K562 (cell line): ENCODE data around the gene PMFBP1. TPM values are rescaled to one million over a fixed set of nuclear protein-coding genes. Genes with fewer than 3 reads are reported as not detected.

Source experiments
- ATAC-seq: fragments of 200-7000 bp; cut with Tn5 transposase; 3 replicates; pipeline ENCODE4 v1.9.1; 2020; ENCODE audit warnings: moderate library complexity
- BruUV-seq: library from RNA; stranded (reverse); fragments of 400-500 nt; replicated peaks from 2 replicates; lab custom pipeline; 2021; lab: Mats Ljungman, UMichigan
- CTCF ChIA-PET: fragments of 300-600 bp; formaldehyde crosslinking; extraction: SDS; loops from one replicate; lab custom pipeline; 2021; ENCODE audit warnings: low intra/inter-chr PET ratio; lab: Yijun Ruan, JAX
- POLR2A ChIA-PET: fragments of 300-600, 350-650 bp; sonication (Branson Sonifier 250); formaldehyde crosslinking; extraction: SDS; loops from one replicate; lab custom pipeline; 2021; ENCODE audit warnings: antibody characterized with exemption, inconsistent platforms; lab: Yijun Ruan, JAX
- DNase-seq, 4 experiments: peaks; one replicate each; pipeline versions ENCODE4 v3.0.0 to v3.0.0-alpha.2; 2011 to 2018; ENCODE audit warnings: low spot score in 3 of 4, mixed read lengths in 3 of 4; ENCODE audit errors: extremely low read depth in 1 of 4
- FAIRE-seq: peaks from 2 replicates; lab custom pipeline; 2011; peaks lifted over from hg19 to GRCh38; lab: Jason Lieb, UNC
- H2AFZ ChIP-seq: 2 replicates; pipeline ENCODE4 v1.6.0; 2011; ENCODE audit warnings: low read depth, low read length, control low read depth, inconsistent platforms
- H3K27ac ChIP-seq: fragments of 200-600 bp; 3 replicates; pipeline ENCODE4 v1.8.0; 2011; ENCODE audit warnings: low read depth, mild to moderate bottlenecking, control low read depth, inconsistent platforms, low read length, moderate library complexity, mixed read lengths; ENCODE audit errors: extremely low read depth
- H3K27me3 ChIP-seq, 2 experiments: fragments of 300-600 bp in 1 of 2; 2 replicates in 1 of 2; 3 replicates in 1 of 2; pipeline versions ENCODE4 v1.6.0 to v1.8.0; 2011; ENCODE audit warnings: inconsistent platforms in 2 of 2, low read length in 2 of 2, mild to moderate bottlenecking in 1 of 2, mixed read lengths in 1 of 2, moderate library complexity in 1 of 2; ENCODE audit not compliant: control insufficient read depth in 2 of 2, insufficient read depth in 2 of 2
- H3K36me3 ChIP-seq: fragments of 300-600 bp; 3 replicates; pipeline ENCODE4 v1.8.0; 2011; ENCODE audit warnings: mild to moderate bottlenecking, low read length, inconsistent platforms; ENCODE audit not compliant: control insufficient read depth, insufficient read depth
- H3K4me1 ChIP-seq, 2 experiments: fragments of 200-600 bp in 1 of 2; replicated peaks in 1 of 2; 2 replicates in 1 of 2; 3 replicates in 1 of 2; pipeline versions ENCODE4 v1.5.1 to v1.8.0; 2011; ENCODE audit warnings: inconsistent platforms in 2 of 2, low read length in 2 of 2, mild to moderate bottlenecking in 1 of 2, mixed read lengths in 1 of 2, moderate library complexity in 1 of 2; ENCODE audit not compliant: control insufficient read depth in 2 of 2, insufficient read depth in 2 of 2
- H3K4me2 ChIP-seq: 2 replicates; pipeline ENCODE4 v1.6.1; 2011; ENCODE audit warnings: low read length, control low read depth, inconsistent platforms, mixed read lengths; ENCODE audit not compliant: insufficient read depth
- H3K4me3 ChIP-seq: fragments of 200-600 bp; sonication (generic), shearing (Covaris generic); 2 replicates; pipeline ENCODE4 v1.5.1; 2016; ENCODE audit warnings: control low read depth, inconsistent platforms
- H3K79me2 ChIP-seq: fragments of 200-600 bp; 3 replicates; pipeline ENCODE4 v1.8.0; 2011; ENCODE audit warnings: low read length, inconsistent platforms; ENCODE audit not compliant: control insufficient read depth, insufficient read depth
- H3K9ac ChIP-seq, 2 experiments: 2 replicates each; pipeline versions ENCODE4 v1.6.0 to v1.6.1; 2011; ENCODE audit warnings: low read depth in 2 of 2, low read length in 2 of 2, control low read depth in 1 of 2, inconsistent platforms in 1 of 2, mild to moderate bottlenecking in 1 of 2, mixed read lengths in 1 of 2; ENCODE audit not compliant: insufficient read depth in 1 of 2
- H3K9me1 ChIP-seq: one replicate; pipeline ENCODE4 v1.6.0; 2011; ENCODE audit warnings: inconsistent platforms, mild to moderate bottlenecking, low read length, moderate library complexity; ENCODE audit not compliant: control insufficient read depth, insufficient read depth
- H3K9me3 ChIP-seq: replicated peaks from 2 replicates; pipeline ENCODE4 v1.5.1; 2011; ENCODE audit warnings: low read depth, low read length, inconsistent platforms; ENCODE audit not compliant: control insufficient read depth, insufficient read depth
- H4K20me1 ChIP-seq: replicated peaks from 2 replicates; pipeline ENCODE4 v1.6.1; 2011; ENCODE audit warnings: low read length, inconsistent platforms, mixed read lengths; ENCODE audit not compliant: control insufficient read depth, insufficient read depth
- E2F8 ChIP-seq: fragments of 450-650 bp; IDR thresholded peaks from 2 replicates; pipeline ENCODE4 v1.7.1; 2018; ENCODE audit warnings: mild to moderate bottlenecking, low read depth; ENCODE audit not compliant: partially characterized antibody
- ETS1 ChIP-seq: conservative IDR thresholded peaks from 2 replicates; pipeline ENCODE4 v1.6.1; 2011; ENCODE audit warnings: low read depth, mild to moderate bottlenecking, low read length; ENCODE audit not compliant: control insufficient read depth
- HINFP ChIP-seq: fragments of 450-650 bp; conservative IDR thresholded peaks from 2 replicates; pipeline ENCODE4 v1.6.1; 2016; ENCODE audit warnings: missing genetic modification characterization, low read depth, mild to moderate bottlenecking, control low read depth, missing compliant biosample characterization
- KLF13 ChIP-seq: fragments of 450-650 bp; IDR thresholded peaks from 2 replicates; pipeline ENCODE4 v1.6.1; 2016; ENCODE audit warnings: missing genetic modification characterization, low read depth, mild to moderate bottlenecking, missing compliant biosample characterization, moderate library complexity, borderline replicate concordance
- MITF ChIP-seq: IDR thresholded peaks from 2 replicates; pipeline ENCODE4 v1.6.1; 2014; ENCODE audit warnings: antibody characterized with exemption
- MLLT1 ChIP-seq, 2 experiments: fragments of 450-650 bp; IDR thresholded peaks; 2 replicates each; pipeline ENCODE4 v1.6.1; 2016
- MXI1 ChIP-seq: IDR thresholded peaks from 2 replicates; pipeline ENCODE4 v1.6.1; 2011; ENCODE audit warnings: low read depth, mild to moderate bottlenecking, improper control_type of control experiment, low read length
- NFYB ChIP-seq: IDR thresholded peaks from 2 replicates; pipeline ENCODE4 v1.6.1; 2011; ENCODE audit warnings: mild to moderate bottlenecking, moderate library complexity; ENCODE audit not compliant: insufficient read length; ENCODE audit errors: extremely low read depth
- RBM39 ChIP-seq: fragments of 200-400 bp; formaldehyde crosslinking; optimal IDR thresholded peaks from 2 replicates; pipeline ENCODE3; 2018; ENCODE audit warnings: low read depth, low read length
- SFPQ ChIP-seq: fragments of 200-400 bp; formaldehyde crosslinking; IDR thresholded peaks from 2 replicates; pipeline ENCODE4 v1.6.1; 2017; ENCODE audit warnings: mild to moderate bottlenecking, low read depth, low read length, moderate library complexity
- WHSC1 ChIP-seq: IDR thresholded peaks from one replicate; pipeline ENCODE4 v1.6.1; 2012; ENCODE audit warnings: low read length, control low read depth, inconsistent platforms
- WGBS: fragments of 100-300 bp; shearing (Covaris generic); methylation state at CpG from one replicate; pipeline ENCODE4 v1.1.6; 2016; ENCODE audit warnings: low coverage, mixed read lengths; ENCODE audit not compliant: insufficient coverage; ENCODE audit errors: missing lambda C conversion rate; 5-methylcytosine and 5-hydroxymethylcytosine counted together
- in situ Hi-C: fragments of 300-500 bp; cut with MboI; formaldehyde crosslinking; loops from 4 replicates; pipeline ENCODE4 v1.15.0; 2018; ENCODE audit warnings: inconsistent platforms, mixed read lengths
- intact Hi-C: fragments of 100-400 bp; cut with micrococcal nuclease; formaldehyde crosslinking; loops from 2 replicates; pipeline ENCODE4 v1.14.2; 2022
- polyA plus RNA-seq, 8 experiments: library from polyadenylated mRNA; depleted of rRNA in 4 of 8; stranded (reverse) in 5 of 8; unstranded in 3 of 8; fragments of >200 nt; fragmentation: Nextera tagmentation in 2 of 8; fragmentation: Illumina TruSeq in 1 of 8; extraction: Ambion mirVana in 2 of 8; extraction: Trizol in 1 of 8; gene quantifications; 2 replicates each; pipeline versions ENCODE4 v1.2.1 to v1.2.3, GENCODE V29; 2011 to 2014; ENCODE audit warnings: inconsistent platforms in 1 of 8, missing spikeins in 1 of 8
- total RNA-seq, 7 experiments: library from RNA; depleted of rRNA in 6 of 7; stranded (reverse); fragments of >200 nt in 6 of 7; fragmentation: Illumina TruSeq in 2 of 7; extraction: Trizol in 2 of 7; gene quantifications; 2 replicates each; pipeline versions ENCODE4 v1.2.1 to v1.2.3, GENCODE V29; 2011 to 2021; ENCODE audit warnings: low replicate concordance in 1 of 7

PMFBP1 gene
- total and polyA plus RNA-seq, 9 of the 15 experiments (the other 6 are each of a cell fraction or from before 2014, with no cell fraction given): 0.13 to 0.91 (median 0.47) TPM

- H4K20me1 ChIP-seq: no peaks in the 10 kb centered on the region
- ChIA-PET POLR2A (interaction anchor here (1.2 kb wide), 1 partner anchor 9 kb away, joined by 3 read pairs; no protein-coding TSS in a partner anchor), CTCF (no interaction called here)
- FAIRE-seq (no peak), DNase-seq (no peak), ATAC-seq (no peak)
- no TSS peak for BruUV-seq
- no peak overlapping the region for H3K4me2 ChIP-seq
- H3K9me3 ChIP-seq: no peaks in the 10 kb centered on the region
- peaks cover 4 to 22% of the 10 kb centered on the region in 2 experiments; a peak in 2 of 5 replicates for H3K27me3 ChIP-seq
- in situ Hi-C loops: no loop called here
- no peak overlapping the region for H3K9ac ChIP-seq
- intact Hi-C loops: no loop called here
- H3K4me3 ChIP-seq: no peak overlapping the region
- H3K4me1 ChIP-seq: no peaks in the 10 kb centered on the region
- no peak overlapping the region for H3K27ac ChIP-seq
- 4% methylated on average over 4 of the region's 4 CpGs for WGBS
- H3K79me2 ChIP-seq: no peaks in the 10 kb centered on the region
- no peak overlapping the region for H2AFZ ChIP-seq
- H3K36me3 ChIP-seq: no peaks in the 10 kb centered on the region
- H3K9me1 ChIP-seq: no peaks in the 10 kb centered on the region
- TF ChIP-seq HINFP (tag) (no peak), ETS1 (no peak), RBM39 (no peak), SFPQ (no peak), MITF (no peak), MXI1 (no peak), KLF13 (tag) (no peak), NFYB (no peak), WHSC1 (no peak), E2F8 (no peak), MLLT1 (IDR thresholded peaks at IDR 0.05) (no peak)
Measured at GRCh38 chr16:72197545-72197944, 25.6 kb upstream of the PMFBP1 start.
